LNCaP clone FGC (cell line): Measurements from ENCODE around the gene SHROOM3.

Source experiments
- DNase-seq: peaks from one replicate; pipeline ENCODE4 v3.0.0-alpha.2; 2011; ENCODE audit warnings: low read depth
- H3K4me3 ChIP-seq: 2 replicates; pipeline ENCODE4 v1.5.1; 2011; ENCODE audit warnings: mild to moderate bottlenecking, low read depth, low read length, control low read depth
- CTCF ChIP-seq: IDR thresholded peaks from 2 replicates; pipeline ENCODE4 v1.5.1; 2012; ENCODE audit warnings: mild to moderate bottlenecking; ENCODE audit not compliant: control insufficient read depth, insufficient read depth; ENCODE audit errors: extremely low read depth

Gene SHROOM3

DNA sequence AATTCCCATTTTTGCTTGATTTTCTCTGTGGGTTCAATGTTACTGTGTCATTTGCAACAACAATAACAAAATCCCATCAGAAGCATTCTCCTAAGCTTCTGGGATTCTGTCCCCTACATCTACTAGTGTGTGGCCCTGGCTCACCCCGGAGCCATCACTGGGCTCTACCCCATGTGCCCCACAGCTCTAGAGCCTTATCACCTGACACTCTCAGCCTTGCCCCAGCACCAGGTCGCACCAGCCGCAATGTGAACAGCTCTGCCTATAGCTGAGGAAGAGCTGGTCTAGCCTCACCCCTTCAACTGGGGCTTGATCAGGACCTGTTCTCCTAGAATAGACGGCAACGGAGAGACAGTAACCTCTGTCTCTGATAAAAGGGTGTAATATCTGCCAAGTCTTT lies 161.7 kb downstream of the SHROOM3 start:
- no peak for DNase-seq
- no peak for TF ChIP-seq CTCF
- no peak overlapping the region for H3K4me3 ChIP-seq

- no peak for DNase-seq
- H3K4me3 ChIP-seq, result no peak overlapping the region
Measured at GRCh38 chr4:76597423-76597979, 162.5 kb downstream of the SHROOM3 start.

GRCh38 chr4:76600447-76600846 lies 165.4 kb downstream of the SHROOM3 start:
- TF ChIP-seq CTCF, result no peak
- DNase-seq, result no peak
- H3K4me3 ChIP-seq, result no peak overlapping the region

More at GRCh38 chr4:76597423-76597979, 162.5 kb downstream of the SHROOM3 start:
- TF ChIP-seq CTCF, result no peak

DNA sequence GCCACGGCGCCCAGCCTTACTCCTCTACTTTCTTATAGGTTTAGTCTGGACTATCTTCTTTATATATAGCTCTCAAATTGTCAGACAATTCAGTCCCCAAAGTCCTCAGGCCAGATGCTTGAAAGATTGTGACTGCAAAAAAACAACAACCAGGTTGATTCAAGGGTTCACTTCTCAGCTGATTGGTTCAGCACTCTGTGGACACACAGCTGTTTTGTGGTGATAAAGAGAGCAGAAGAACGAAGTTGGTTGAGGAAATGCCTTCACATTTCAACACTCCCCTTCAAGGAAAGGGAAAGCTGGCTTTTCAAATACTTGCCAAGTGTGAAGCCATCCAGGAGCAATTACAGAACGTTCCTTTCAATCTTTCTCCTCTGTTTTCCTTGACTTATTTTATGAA lies 166.8 kb downstream of the SHROOM3 start:
- DNase-seq, result no peak
- TF ChIP-seq CTCF, result no peak
- H3K4me3 ChIP-seq, result no peak overlapping the region

DNA sequence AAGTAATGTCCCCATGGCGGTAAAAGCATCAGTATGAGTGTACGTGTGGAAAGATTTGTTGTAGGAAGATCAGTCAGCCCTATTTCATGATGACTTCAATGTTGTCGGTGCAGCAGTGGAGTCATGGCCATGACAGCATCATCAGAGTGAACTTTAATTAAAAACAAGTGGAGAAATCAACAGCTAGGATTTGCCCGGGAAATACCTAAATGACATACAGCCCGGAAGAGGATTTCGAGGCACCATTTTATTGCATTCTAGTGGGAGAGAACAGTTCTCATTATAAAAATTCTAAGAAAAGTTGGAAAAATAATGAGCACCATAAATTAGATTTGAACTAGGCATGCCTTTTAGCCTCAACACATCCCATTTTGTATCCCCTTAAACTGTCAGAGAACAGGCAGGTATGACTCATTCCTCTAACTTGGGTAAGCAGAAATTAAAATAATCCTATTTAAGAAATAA lies 170.1 kb downstream of the SHROOM3 start:
- H3K4me3 ChIP-seq, result no peak overlapping the region
- DNase-seq, result no peak
- TF ChIP-seq CTCF, result no peak

DNA sequence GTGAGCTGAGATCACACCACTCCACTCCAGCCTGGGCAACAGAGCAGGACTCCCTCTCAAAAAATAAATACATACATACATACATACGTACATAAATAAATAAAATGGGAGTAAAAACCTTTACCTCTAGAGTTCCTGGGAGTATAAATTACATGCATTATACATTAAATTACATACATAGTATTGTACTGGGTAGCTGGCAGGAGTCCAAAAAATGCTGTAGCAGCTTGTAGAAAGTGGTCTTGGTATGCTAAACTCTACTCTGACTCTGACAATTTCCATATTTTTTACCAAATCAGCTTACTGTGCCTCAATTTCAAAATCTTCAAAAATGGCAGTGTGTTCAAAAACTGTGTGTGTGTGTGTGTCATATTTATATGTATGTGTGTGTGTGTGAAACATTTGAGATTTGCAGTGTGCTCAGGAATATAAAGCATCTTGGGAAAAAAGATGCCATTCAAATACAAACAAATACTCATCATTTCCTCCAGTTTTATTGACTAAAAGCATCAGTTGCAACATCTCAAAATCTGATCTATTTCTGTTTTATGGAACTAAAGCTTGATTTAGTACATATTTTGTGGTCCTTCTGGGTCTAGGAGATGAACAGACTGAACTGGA lies 171.7 kb downstream of the SHROOM3 start:
- no peak for TF ChIP-seq CTCF
- H3K4me3 ChIP-seq, result no peak overlapping the region

DNA sequence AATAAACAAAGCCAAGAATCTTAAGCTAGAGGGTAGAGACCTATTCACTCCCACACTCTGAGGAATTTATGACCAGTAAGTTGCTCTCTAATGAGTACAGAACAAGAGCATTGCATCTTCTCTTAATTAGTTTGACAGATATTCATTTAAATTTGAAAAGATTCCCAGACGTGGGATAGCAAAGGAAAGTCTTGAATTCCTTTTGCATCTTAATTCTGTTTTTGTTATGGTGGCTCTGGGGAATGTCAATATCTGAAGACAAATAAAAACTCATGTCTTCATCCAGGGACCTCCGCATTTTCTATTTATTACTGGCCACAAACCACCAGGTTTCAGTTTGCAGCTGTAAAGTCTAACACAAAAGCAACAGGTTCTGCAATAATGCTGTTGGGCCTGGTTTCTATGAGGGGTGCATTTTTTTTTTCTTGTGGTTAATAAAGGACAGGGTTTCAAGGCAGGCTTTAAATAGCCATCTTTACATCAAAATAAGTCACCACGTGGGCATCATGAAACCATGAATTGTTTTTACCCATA lies 172.3 kb downstream of the SHROOM3 start:
- TF ChIP-seq CTCF, result no peak
- no peak for DNase-seq
- no peak overlapping the region for H3K4me3 ChIP-seq

More for the DNA sequence above, 171.7 kb downstream of the SHROOM3 start:
- DNase-seq, result no peak
